Measurements from ENCODE around the gene PLEKHJ1. TPM values are rescaled to one million over a fixed set of nuclear protein-coding genes. Genes with fewer than 3 reads are reported as not detected.

The PLEKHJ1 gene
- total and polyA plus RNA-seq, 2 of the 8 experiments (the other 6 are each of a cell fraction or from before 2014, with no cell fraction given): 135 to 187 TPM

- TF ChIP-seq FOSL1 (IDR thresholded peaks at IDR 0.05; ENCODE audit: insufficient read depth, low read depth, low read length): no peak
- TF ChIP-seq, protein P1, sequence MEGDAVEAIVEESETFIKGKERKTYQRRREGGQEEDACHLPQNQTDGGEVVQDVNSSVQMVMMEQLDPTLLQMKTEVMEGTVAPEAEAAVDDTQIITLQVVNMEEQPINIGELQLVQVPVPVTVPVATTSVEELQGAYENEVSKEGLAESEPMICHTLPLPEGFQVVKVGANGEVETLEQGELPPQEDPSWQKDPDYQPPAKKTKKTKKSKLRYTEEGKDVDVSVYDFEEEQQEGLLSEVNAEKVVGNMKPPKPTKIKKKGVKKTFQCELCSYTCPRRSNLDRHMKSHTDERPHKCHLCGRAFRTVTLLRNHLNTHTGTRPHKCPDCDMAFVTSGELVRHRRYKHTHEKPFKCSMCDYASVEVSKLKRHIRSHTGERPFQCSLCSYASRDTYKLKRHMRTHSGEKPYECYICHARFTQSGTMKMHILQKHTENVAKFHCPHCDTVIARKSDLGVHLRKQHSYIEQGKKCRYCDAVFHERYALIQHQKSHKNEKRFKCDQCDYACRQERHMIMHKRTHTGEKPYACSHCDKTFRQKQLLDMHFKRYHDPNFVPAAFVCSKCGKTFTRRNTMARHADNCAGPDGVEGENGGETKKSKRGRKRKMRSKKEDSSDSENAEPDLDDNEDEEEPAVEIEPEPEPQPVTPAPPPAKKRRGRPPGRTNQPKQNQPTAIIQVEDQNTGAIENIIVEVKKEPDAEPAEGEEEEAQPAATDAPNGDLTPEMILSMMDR (IDR thresholded peaks at IDR 0.05; ENCODE audit: control extremely low read depth in 1 of 3, insufficient read depth in 1 of 3, low read depth in 1 of 3, low read length in 3 of 3): no peak
- no peak for TF ChIP-seq KDM4A (IDR thresholded peaks at IDR 0.05; ENCODE audit: low read depth, low read length, severe bottlenecking)
- no peak for TF ChIP-seq BCL11A (IDR thresholded peaks at IDR 0.05; ENCODE audit: low read depth in 2 of 2, low read length in 2 of 2)
Measured at GRCh38 chr19:2243274-2244124, 7.4 kb upstream of the PLEKHJ1 start (continued).
